Renal pelvis (tissue), 4 donors: ENCODE data around the gene GPR143. TPM values are rescaled to one million over a fixed set of nuclear protein-coding genes. Genes with fewer than 3 reads are reported as not detected.

Source experiments
- DNase-seq: peaks from one replicate; pipeline ENCODE4 v3.0.0-alpha.2; 2013
- polyA plus RNA-seq, 3 donors: library from polyadenylated mRNA; unstranded; fragments of 120-200 nt; gene quantifications; one replicate each; pipeline ENCODE4 v1.2.1, GENCODE V29; 2013; ENCODE audit not compliant: insufficient read length in 3 of 3

The GPR143 gene
- polyA plus RNA-seq, 3 donors = 13.3 to 15.1 (median 13.5) TPM

GRCh38 chrX:9710332-9710731 is 55.3 kb downstream of the GPR143 start:
- no peak for DNase-seq

GRCh38 chrX:9708923-9709553 is 56.6 kb downstream of the GPR143 start:
- DNase-seq = peak; percentile 64

- DNase-seq = no peak
Observed at GRCh38 chrX:9708086-9708485, 57.6 kb downstream of the GPR143 start.

- no peak for DNase-seq
Observed at GRCh38 chrX:9707306-9708033, 58.2 kb downstream of the GPR143 start.

- DNase-seq = no peak
Observed at GRCh38 chrX:9706421-9706820, 59.2 kb downstream of the GPR143 start.

- DNase-seq = no peak
Observed at GRCh38 chrX:9704876-9705465, 60.7 kb downstream of the GPR143 start.

GRCh38 chrX:9703406-9703805 is 62.2 kb downstream of the GPR143 start:
- no peak for DNase-seq

GRCh38 chrX:9701790-9702189 is 63.9 kb downstream of the GPR143 start:
- no peak for DNase-seq

- no peak for DNase-seq
Observed at GRCh38 chrX:9700555-9700954, 65.1 kb downstream of the GPR143 start.

- DNase-seq = no peak
Observed at GRCh38 chrX:9698576-9698975, 67.1 kb downstream of the GPR143 start.

- no peak for DNase-seq
Observed at GRCh38 chrX:9693307-9694001, 72.2 kb downstream of the GPR143 start.

GRCh38 chrX:9690046-9690445 is 75.6 kb downstream of the GPR143 start:
- no peak for DNase-seq

GRCh38 chrX:9688833-9689232 is 76.8 kb downstream of the GPR143 start:
- DNase-seq = no peak

GRCh38 chrX:9687899-9688298 is 77.7 kb downstream of the GPR143 start:
- no peak for DNase-seq

GRCh38 chrX:9683350-9683749 is 82.3 kb downstream of the GPR143 start:
- DNase-seq = no peak

- DNase-seq = no peak
Observed at GRCh38 chrX:9682861-9683260, 82.8 kb downstream of the GPR143 start.

- no peak for DNase-seq
Observed at GRCh38 chrX:9682456-9682855, 83.2 kb downstream of the GPR143 start.

- DNase-seq = no peak
Observed at GRCh38 chrX:9681422-9681821, 84.2 kb downstream of the GPR143 start.

GRCh38 chrX:9681011-9681410 is 84.6 kb downstream of the GPR143 start:
- DNase-seq = no peak

- no peak for DNase-seq
Observed at GRCh38 chrX:9678215-9678965, 87.3 kb downstream of the GPR143 start.

- no peak for DNase-seq
Observed at GRCh38 chrX:9677098-9677739, 88.4 kb downstream of the GPR143 start.

- DNase-seq = no peak
Observed at GRCh38 chrX:9676738-9677097, 88.9 kb downstream of the GPR143 start.
